ENCODE measurements around the gene FOXO6.

The FOXO6 gene

DNA sequence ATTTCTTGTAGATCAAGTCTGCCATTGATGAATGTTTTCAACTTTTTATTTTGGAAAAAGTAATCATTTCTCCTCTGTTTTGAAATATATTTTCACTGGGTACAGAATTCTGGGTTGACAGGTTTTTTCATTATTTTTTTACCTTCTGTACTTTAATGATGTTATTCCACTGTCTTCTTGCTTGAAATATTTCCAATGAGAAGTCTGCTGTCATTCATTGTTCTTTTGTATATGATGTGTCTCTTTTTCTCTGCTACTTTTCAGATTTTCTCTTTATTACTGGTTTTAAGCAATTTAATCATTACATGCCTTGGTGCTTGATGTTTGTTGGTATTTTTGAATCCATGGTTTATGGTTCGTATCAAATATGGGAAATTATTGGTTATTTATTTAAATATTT is 22.4 kb upstream of the FOXO6 start:
- no peak for DNase-seq (ENCODE audit: extremely low spot score)
- CTCF ChIA-PET, result no interaction called here
- POLR2A ChIA-PET, result no interaction called here
- TF ChIP-seq, protein P1, sequence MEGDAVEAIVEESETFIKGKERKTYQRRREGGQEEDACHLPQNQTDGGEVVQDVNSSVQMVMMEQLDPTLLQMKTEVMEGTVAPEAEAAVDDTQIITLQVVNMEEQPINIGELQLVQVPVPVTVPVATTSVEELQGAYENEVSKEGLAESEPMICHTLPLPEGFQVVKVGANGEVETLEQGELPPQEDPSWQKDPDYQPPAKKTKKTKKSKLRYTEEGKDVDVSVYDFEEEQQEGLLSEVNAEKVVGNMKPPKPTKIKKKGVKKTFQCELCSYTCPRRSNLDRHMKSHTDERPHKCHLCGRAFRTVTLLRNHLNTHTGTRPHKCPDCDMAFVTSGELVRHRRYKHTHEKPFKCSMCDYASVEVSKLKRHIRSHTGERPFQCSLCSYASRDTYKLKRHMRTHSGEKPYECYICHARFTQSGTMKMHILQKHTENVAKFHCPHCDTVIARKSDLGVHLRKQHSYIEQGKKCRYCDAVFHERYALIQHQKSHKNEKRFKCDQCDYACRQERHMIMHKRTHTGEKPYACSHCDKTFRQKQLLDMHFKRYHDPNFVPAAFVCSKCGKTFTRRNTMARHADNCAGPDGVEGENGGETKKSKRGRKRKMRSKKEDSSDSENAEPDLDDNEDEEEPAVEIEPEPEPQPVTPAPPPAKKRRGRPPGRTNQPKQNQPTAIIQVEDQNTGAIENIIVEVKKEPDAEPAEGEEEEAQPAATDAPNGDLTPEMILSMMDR (IDR thresholded peaks at IDR 0.05; ENCODE audit: control extremely low read depth, extremely low read depth, low read depth, missing control alignments), result no peak

DNA sequence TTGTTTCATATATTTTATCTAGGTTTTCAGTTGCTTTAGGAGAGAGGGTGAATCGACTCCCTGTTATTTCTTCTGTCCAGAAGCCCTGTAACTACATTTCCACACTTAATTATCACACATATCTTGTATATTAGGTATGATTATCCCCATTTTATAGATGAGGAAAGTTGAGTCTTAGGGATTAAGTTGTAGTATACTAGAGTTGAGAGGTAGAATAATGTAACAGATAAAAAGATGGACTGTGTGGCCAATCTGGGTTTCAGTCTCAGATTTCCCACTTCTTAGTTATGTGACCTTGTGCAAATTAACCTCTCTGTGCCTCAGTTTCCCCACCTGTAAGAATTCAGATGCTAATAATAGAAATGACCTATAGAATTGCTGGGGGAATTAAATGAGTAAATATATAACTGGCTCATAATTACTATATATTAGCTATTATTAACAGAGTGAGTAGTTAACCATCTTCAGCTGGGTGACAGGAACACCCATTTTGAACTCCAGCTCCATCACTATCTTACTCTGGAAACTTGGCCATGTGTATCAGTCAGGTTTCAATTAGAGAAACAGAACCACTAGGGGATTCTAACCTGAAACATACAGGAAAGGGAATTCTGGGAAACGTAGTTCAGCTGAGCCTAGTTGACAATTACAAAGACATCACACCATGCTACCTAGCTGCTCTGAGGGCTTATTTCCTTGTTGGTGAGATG is 20.4 kb upstream of the FOXO6 start:
- no peak for DNase-seq (ENCODE audit: extremely low spot score)
- CTCF ChIA-PET, result interaction anchor here (0.7 to 2.0 kb wide), 10 partner anchors 9 to 77 kb away, joined by 3 to 9 read pairs (median 3); no protein-coding TSS in a partner anchor
- TF ChIP-seq, protein P1 (IDR thresholded peaks at IDR 0.05; ENCODE audit: control extremely low read depth, extremely low read depth, low read depth, missing control alignments), result no peak
- POLR2A ChIA-PET, result no interaction called here

DNA sequence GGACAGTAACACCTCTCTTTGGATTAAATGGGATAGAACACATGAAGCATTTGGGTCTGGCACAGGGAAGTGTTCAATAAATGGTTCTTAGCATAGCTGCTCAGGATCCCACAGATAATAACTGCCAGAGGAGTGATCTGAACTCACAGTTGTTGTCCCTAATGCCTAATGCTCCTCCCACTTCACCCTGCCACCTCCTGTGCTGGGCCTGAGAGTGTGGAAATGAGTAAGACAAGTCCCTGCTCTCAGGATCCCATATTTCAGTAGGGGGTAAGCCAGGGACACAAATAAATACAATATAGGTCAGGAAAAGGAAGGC is 19.9 kb upstream of the FOXO6 start:
- TF ChIP-seq, protein P1 (IDR thresholded peaks at IDR 0.05; ENCODE audit: control extremely low read depth, extremely low read depth, low read depth, missing control alignments), result no peak
- POLR2A ChIA-PET, result no interaction called here
- CTCF ChIA-PET, result interaction anchor here (0.7 to 2.0 kb wide), 11 partner anchors 10 to 76 kb away, joined by 3 to 9 read pairs (median 3); no protein-coding TSS in a partner anchor
- DNase-seq (ENCODE audit: extremely low spot score), result no peak

DNA sequence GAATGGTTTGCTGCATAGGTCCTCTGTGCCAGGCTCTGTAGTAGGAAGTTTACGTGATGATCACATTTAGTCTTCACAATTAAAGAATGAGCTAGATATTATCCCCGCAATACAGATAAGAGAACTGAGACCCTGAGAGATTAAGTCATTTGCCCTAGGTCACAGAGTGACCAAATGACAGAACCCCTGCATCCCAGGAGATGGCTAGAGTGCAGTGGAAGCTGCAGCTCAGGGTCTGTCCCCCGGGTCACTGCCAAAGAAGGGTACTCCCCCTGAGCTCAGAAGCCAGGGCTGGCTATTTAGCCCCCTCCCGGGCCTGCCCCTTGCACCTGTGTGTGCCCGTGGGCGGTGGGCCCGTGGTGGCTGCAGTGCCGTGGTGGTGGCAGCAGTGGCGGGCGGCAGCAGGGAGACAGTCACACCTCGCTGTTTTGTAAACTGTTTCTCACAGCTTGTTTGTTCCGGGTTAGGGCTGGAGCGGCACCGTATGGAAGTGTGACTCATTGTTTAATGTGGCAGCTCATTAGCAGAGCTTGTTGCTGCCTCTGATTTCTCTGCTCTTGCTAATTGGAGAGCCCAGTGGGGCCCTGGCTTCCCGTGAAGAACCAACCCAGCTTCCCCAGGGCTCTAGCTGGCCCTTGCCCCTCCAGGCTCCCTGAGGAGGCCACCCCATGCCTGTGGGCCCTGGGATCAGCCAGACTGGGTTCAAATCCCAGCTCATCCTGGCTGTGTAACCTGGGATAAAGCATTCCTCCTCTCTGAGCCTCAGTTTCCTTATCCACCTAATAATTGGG is 19.3 kb upstream of the FOXO6 start:
- no peak for DNase-seq (ENCODE audit: extremely low spot score)
- TF ChIP-seq, protein P1 (IDR thresholded peaks at IDR 0.05; ENCODE audit: control extremely low read depth, extremely low read depth, low read depth, missing control alignments), result no peak
- POLR2A ChIA-PET, result no interaction called here
- CTCF ChIA-PET, result interaction anchor here (0.8 to 2.0 kb wide), 11 partner anchors 11 to 92 kb away, joined by 3 to 9 read pairs (median 3); no protein-coding TSS in a partner anchor

DNA sequence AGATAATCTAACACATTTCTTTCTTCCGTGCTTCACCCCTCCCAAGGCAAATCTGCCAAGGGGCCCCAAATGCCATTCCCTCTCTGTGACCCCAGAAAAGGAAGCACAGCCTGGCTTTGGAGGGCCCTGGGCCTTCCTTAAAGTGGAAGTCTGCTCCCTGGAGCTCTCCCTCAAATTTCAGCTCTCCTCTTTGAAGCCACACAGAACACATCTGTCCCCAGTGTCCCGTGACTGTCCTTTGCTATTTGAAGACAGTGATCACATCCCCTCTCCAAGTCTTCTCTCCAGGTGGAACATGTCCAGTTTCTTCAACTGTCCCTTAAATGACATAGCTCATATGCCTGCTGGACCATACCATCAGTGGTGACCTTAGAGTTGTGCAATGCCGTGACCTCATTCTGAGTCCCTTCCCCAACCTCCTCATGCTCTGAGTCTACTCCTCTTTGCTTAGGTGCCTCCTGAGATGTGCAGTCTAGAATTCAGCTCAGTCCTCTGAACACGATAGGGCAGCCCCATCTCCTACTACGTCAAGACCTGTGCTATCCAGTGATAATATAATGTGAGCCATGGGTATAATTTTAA is 18.4 kb upstream of the FOXO6 start:
- TF ChIP-seq, protein P1 (IDR thresholded peaks at IDR 0.05; ENCODE audit: control extremely low read depth, extremely low read depth, low read depth, missing control alignments), result no peak
- ChIA-PET CTCF (interaction anchor here (1.2 to 2.0 kb wide), 3 partner anchors 11 to 60 kb away, joined by 4 to 9 read pairs (median 4); no protein-coding TSS in a partner anchor), POLR2A (interaction anchor here (0.6 kb wide), 1 partner anchor 584 kb away, joined by 4 read pairs; no protein-coding TSS in a partner anchor)
- no peak for DNase-seq (ENCODE audit: extremely low spot score)
